K562 (cell line): Measurements from ENCODE around the gene GNG7. TPM values are rescaled to one million over a fixed set of nuclear protein-coding genes. Genes with fewer than 3 reads are reported as not detected.

Experiments used
- ATF3 ChIP-seq, 2 experiments: fragments of 450-650 bp in 1 of 2; sonication (generic) in 1 of 2; formaldehyde crosslinking in 1 of 2; IDR thresholded peaks in 1 of 2; conservative IDR thresholded peaks in 1 of 2; 2 replicates each; pipeline versions ENCODE4 v1.6.1 to v1.8.1; 2016 to 2023; ENCODE audit warnings: mild to moderate bottlenecking in 2 of 2, moderate library complexity in 2 of 2, inconsistent platforms in 1 of 2, missing genetic modification reagents in 1 of 2
- ATF7 ChIP-seq: fragments of 450-650 bp; IDR thresholded peaks from 2 replicates; pipeline ENCODE4 v1.7.1; 2014; ENCODE audit warnings: mild to moderate bottlenecking, moderate library complexity
- PHF20 ChIP-seq: fragments of 450-650 bp; IDR thresholded peaks from 2 replicates; pipeline ENCODE4 v1.6.1; 2018; ENCODE audit not compliant: partially characterized antibody
- RBM14 ChIP-seq: fragments of 200-400 bp; formaldehyde crosslinking; IDR thresholded peaks from 2 replicates; pipeline ENCODE4 v1.6.1; 2018; ENCODE audit warnings: low read depth, mild to moderate bottlenecking, low read length, moderate library complexity, borderline replicate concordance; ENCODE audit not compliant: insufficient read depth
- REST ChIP-seq, 2 experiments: fragments of 450-650 bp; formaldehyde crosslinking in 1 of 2; IDR thresholded peaks; 2 replicates each; pipeline versions ENCODE4 v1.4.0 to v1.6.1; 2014 to 2020; ENCODE audit warnings: mild to moderate bottlenecking in 2 of 2, borderline replicate concordance in 1 of 2, low read depth in 1 of 2
- SMAD4 ChIP-seq: fragments of 250-450 bp; sonication (Bioruptor Pico); conservative IDR thresholded peaks from 2 replicates; pipeline ENCODE4 v1.8.0; 2021; ENCODE audit warnings: inconsistent platforms, mild to moderate bottlenecking, moderate library complexity
- SMC3 ChIP-seq: conservative IDR thresholded peaks from 2 replicates; pipeline ENCODE4 v1.6.1; 2011; ENCODE audit warnings: low read depth, low read length, improper control_type of control experiment; ENCODE audit not compliant: insufficient read depth
- THAP12 ChIP-seq: fragments of 250-450 bp; sonication (Bioruptor Pico); IDR thresholded peaks from 2 replicates; pipeline ENCODE4 v1.9.0; 2021; ENCODE audit warnings: mild to moderate bottlenecking, inconsistent platforms
- polyA plus RNA-seq, 8 experiments: library from polyadenylated mRNA; depleted of rRNA in 4 of 8; stranded (reverse) in 5 of 8; unstranded in 3 of 8; fragments of >200 nt; fragmentation: Nextera tagmentation in 2 of 8; fragmentation: Illumina TruSeq in 1 of 8; extraction: Ambion mirVana in 2 of 8; extraction: Trizol in 1 of 8; gene quantifications; 2 replicates each; pipeline versions ENCODE4 v1.2.1 to v1.2.3, GENCODE V29; 2011 to 2014; ENCODE audit warnings: inconsistent platforms in 1 of 8, missing spikeins in 1 of 8
- total RNA-seq, 7 experiments: library from RNA; depleted of rRNA in 6 of 7; stranded (reverse); fragments of >200 nt in 6 of 7; fragmentation: Illumina TruSeq in 2 of 7; extraction: Trizol in 2 of 7; gene quantifications; 2 replicates each; pipeline versions ENCODE4 v1.2.1 to v1.2.3, GENCODE V29; 2011 to 2021; ENCODE audit warnings: low replicate concordance in 1 of 7
- TF ChIP-seq, protein P1 (sequence below), 3 experiments: IDR thresholded peaks in 2 of 3; conservative IDR thresholded peaks in 1 of 3; 2 replicates each; pipeline ENCODE4 v1.5.1; 2011 to 2012; ENCODE audit warnings: low read length in 3 of 3, mild to moderate bottlenecking in 3 of 3, control low read depth in 2 of 3, improper control_type of control experiment in 1 of 3, inconsistent platforms in 1 of 3, low read depth in 1 of 3, mixed read lengths in 1 of 3, moderate library complexity in 1 of 3; ENCODE audit not compliant: insufficient read depth in 2 of 3

GNG7 gene
- total and polyA plus RNA-seq, 9 of the 15 experiments (the other 6 are each of a cell fraction or from before 2014, with no cell fraction given): 0.01 to 0.20 (median 0.06) TPM; not detected in 1

GRCh38 chr19:2610637-2611482 lies 91.6 kb downstream of the GNG7 start (continued):
- no peak for TF ChIP-seq PHF20
- peak; percentile 36; the same call in 1 of the 2 replicates for TF ChIP-seq ATF7
- no peak for TF ChIP-seq RBM14
- TF ChIP-seq REST (IDR thresholded peaks at IDR 0.05; ENCODE audit: borderline replicate concordance): peak; percentile 87
- no peak for TF ChIP-seq REST (CRISPR knock-in tag; IDR thresholded peaks at IDR 0.05; ENCODE audit: low read depth)
- peak; percentile 35; the same call in 1 of the 2 replicates for TF ChIP-seq THAP12 (CRISPR knock-in tag)
- peak; percentile 90 for TF ChIP-seq SMAD4 (CRISPR knock-in tag)
- no peak for TF ChIP-seq ATF3 (IDR thresholded peaks at IDR 0.05)
- TF ChIP-seq ATF3 (CRISPR knock-in tag; conservative IDR thresholded peaks at IDR 0.05): no peak
- TF ChIP-seq SMC3: peak; percentile 82
- TF ChIP-seq, protein P1, sequence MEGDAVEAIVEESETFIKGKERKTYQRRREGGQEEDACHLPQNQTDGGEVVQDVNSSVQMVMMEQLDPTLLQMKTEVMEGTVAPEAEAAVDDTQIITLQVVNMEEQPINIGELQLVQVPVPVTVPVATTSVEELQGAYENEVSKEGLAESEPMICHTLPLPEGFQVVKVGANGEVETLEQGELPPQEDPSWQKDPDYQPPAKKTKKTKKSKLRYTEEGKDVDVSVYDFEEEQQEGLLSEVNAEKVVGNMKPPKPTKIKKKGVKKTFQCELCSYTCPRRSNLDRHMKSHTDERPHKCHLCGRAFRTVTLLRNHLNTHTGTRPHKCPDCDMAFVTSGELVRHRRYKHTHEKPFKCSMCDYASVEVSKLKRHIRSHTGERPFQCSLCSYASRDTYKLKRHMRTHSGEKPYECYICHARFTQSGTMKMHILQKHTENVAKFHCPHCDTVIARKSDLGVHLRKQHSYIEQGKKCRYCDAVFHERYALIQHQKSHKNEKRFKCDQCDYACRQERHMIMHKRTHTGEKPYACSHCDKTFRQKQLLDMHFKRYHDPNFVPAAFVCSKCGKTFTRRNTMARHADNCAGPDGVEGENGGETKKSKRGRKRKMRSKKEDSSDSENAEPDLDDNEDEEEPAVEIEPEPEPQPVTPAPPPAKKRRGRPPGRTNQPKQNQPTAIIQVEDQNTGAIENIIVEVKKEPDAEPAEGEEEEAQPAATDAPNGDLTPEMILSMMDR (IDR thresholded peaks at IDR 0.05 in 2 of 3, conservative IDR thresholded peaks at IDR 0.05 in 1 of 3; ENCODE audit: insufficient read depth in 2 of 3, low read depth in 1 of 3, low read length in 3 of 3): peak; percentile 87 to 93 (median 91)
- TF ChIP-seq, all 486 proteins: peak for 36
